Fibroblast of the aortic adventitia (primary cell): Measurements from ENCODE around the gene CPED1. TPM values are rescaled to one million over a fixed set of nuclear protein-coding genes. Genes with fewer than 3 reads are reported as not detected.
A peak's percentile ranks its signal among the peaks of the same experiment; 100 is the strongest.

Experiments
- DNase-seq: peaks from one replicate; pipeline ENCODE4 v3.0.0-alpha.2; 2010; ENCODE audit warnings: low read depth
- H3K4me3 ChIP-seq: 2 replicates; pipeline ENCODE4 v1.5.1; 2011; ENCODE audit warnings: low read depth, mild to moderate bottlenecking, control low read depth, low read length, moderate library complexity
- total RNA-seq: library from RNA; depleted of rRNA; stranded (reverse); fragments of >200 nt; gene quantifications from 2 replicates; pipeline ENCODE4 v1.2.3, GENCODE V29; 2012; ENCODE audit warnings: low replicate concordance
- TF ChIP-seq, protein P1 (sequence below): IDR thresholded peaks from 2 replicates; pipeline ENCODE4 v1.5.1; 2011; ENCODE audit warnings: mild to moderate bottlenecking, low read length, control low read depth, inconsistent platforms; ENCODE audit not compliant: insufficient read depth

CPED1 gene
- total RNA-seq, 1 donor: 119 TPM

DNA sequence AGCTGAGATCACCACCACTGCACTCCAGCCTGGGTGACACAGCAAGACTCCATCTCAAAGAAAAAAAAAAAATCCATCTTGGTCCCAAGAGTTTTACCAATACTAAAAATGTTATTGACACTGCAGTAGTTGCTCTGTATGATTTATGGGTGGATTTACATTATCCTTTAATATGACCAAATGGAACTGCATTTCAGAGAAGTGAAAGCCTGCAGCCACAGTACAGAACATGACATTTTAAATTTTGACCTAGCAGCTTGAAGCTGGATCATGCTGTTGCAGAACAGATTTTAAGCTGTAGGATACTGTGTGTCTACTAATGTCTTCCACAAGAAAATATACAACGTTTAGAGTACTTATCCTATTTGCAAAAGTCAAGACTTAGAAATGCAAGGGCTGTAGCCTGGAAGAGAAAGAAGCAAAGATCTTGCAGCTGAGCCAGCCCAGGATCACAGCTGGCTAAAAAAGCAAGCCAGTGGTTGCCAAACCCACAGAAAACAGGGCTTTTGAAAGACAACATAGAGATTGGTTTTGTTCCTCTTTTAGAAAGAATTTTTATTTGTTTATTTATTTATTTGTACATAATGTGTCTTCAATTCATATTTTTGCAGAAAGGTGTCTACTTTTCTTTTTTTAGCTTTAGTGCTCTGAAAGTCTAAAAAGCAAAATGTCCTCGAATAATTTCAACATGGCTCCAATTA lies 285.1 kb downstream of the CPED1 start:
- peak; percentile 27 for DNase-seq
- TF ChIP-seq, protein P1, sequence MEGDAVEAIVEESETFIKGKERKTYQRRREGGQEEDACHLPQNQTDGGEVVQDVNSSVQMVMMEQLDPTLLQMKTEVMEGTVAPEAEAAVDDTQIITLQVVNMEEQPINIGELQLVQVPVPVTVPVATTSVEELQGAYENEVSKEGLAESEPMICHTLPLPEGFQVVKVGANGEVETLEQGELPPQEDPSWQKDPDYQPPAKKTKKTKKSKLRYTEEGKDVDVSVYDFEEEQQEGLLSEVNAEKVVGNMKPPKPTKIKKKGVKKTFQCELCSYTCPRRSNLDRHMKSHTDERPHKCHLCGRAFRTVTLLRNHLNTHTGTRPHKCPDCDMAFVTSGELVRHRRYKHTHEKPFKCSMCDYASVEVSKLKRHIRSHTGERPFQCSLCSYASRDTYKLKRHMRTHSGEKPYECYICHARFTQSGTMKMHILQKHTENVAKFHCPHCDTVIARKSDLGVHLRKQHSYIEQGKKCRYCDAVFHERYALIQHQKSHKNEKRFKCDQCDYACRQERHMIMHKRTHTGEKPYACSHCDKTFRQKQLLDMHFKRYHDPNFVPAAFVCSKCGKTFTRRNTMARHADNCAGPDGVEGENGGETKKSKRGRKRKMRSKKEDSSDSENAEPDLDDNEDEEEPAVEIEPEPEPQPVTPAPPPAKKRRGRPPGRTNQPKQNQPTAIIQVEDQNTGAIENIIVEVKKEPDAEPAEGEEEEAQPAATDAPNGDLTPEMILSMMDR: no peak

DNA sequence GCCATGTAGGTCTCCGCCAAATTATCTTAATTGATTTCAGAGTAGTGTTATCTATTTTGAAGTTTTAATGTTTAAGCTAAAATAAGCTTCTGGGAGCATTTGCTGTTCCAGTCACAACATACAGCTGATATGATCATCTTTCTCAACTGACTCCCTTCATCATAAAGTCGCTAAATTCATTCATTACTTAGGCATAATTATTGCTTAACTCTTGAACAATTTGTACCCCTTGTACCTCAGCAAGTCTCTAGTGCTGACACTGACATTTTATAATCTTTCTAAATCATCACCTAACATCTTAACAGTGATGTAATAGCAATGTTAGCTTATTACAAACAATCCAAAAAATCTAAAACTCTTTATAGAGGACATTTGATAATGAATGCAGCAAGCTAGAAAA lies 286.0 kb downstream of the CPED1 start:
- no peak for DNase-seq
- H3K4me3 ChIP-seq: no peak overlapping the region
- TF ChIP-seq, protein P1: no peak

More for the DNA sequence above, 285.1 kb downstream of the CPED1 start:
- no peak overlapping the region for H3K4me3 ChIP-seq

DNA sequence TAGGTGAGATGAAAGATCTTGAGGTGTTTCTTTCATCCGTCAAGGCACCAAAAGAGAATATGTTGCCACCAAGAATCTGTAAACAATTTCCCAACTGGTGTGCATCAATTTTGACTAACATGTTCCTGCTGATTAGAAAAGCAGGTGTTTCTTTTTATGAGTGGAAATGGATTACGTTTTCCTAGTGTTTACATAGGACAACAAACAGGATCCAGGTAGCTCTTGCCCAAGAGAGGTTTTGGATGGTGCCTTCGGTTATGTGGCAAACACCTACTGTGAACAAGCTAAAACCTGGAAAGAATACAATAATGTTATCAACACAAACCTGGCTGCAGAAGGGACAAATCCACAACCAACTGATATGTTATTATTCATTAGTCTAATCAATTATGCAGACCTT lies 286.7 kb downstream of the CPED1 start:
- DNase-seq: no peak
- TF ChIP-seq, protein P1: no peak
- no peak overlapping the region for H3K4me3 ChIP-seq

DNA sequence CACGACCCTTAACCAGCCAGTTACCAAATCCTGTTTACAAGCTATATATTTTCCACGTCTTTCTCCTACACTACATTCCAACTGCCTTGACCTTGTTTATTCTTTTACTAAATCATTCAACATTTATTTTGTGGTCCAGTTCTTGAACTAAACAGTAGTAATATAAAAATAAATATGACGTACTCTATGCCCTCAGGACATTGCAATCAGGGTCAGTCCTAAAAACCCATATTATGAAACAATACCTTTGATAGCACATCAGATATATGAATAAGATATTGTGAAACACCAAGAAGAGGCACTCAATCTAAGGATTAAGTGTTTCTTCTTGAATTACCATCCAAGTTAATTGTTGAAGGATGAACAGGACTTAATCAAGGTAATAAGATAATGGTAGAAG lies 287.8 kb downstream of the CPED1 start:
- H3K4me3 ChIP-seq: no peak overlapping the region
- no peak for DNase-seq
- TF ChIP-seq, protein P1: no peak

DNA sequence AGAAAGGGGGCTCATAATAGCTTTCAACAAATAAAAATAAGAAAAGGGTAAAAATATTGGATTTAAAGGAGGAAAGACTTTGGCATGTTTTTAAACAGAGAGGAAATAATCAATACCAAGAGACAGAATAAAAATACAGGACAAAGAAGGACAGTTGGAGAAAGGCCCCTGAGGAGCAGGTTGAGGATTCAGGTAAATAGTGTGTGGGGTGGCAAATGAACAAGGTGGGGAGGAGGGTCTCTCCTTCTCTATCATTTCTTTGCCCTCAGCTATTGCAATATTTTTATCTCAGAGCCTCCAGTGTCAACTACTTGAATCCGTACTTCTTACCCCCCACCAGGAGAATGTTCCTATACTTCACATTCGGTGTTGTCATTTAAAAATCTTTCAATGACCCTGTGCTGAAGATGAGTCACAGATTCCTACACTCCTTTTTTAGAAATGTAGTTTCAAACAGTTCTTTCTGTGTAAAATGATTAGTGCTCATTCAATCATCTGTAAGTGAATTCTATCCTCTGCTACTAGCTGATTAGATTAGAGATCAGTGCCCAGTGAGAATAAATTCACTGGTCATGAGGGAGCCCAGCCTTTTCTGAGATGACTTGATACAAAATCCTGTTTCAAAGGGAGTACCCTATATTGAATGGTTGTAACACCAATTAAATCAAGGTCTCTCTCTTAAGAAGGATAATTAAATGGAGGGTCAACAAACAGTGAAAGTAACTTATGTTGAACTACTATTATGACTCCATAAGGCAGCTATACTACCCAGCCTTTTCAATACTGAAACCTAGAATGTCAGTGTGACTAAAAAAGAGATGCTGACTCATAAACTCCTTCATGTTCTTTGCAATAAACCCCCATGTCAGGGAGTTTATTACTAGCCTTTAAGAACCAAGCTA lies 289.9 kb downstream of the CPED1 start:
- no peak overlapping the region for H3K4me3 ChIP-seq
- peak; percentile 50 for DNase-seq
- TF ChIP-seq, protein P1: no peak

GRCh38 chr7:121279060-121279620 lies 290.6 kb downstream of the CPED1 start:
- no peak overlapping the region for H3K4me3 ChIP-seq
- DNase-seq: no peak
- TF ChIP-seq, protein P1: no peak
